H1 (cell line): ENCODE data around the gene SIGLEC10. TPM values are rescaled to one million over a fixed set of nuclear protein-coding genes. Genes with fewer than 3 reads are reported as not detected.

Experiments
- CTCF ChIA-PET: fragments of 300-600 bp; sonication (Branson Sonifier 250); formaldehyde crosslinking; loops from one replicate; lab custom pipeline; 2021; ENCODE audit not compliant: partially characterized antibody; lab: Charles Lee
- POLR2A ChIA-PET: fragments of 300-600 bp; sonication (Branson Sonifier 250); formaldehyde crosslinking; loops from one replicate; lab custom pipeline; 2021; ENCODE audit warnings: inconsistent platforms; ENCODE audit not compliant: partially characterized antibody; lab: Charles Lee
- DNase-seq, 2 experiments: peaks; one replicate each; pipeline versions ENCODE4 v3.0.0 to v3.0.0-alpha.2; 2010 to 2022; ENCODE audit warnings: low spot score in 2 of 2, low read depth in 1 of 2, mixed read lengths in 1 of 2
- FAIRE-seq: peaks from 2 replicates; lab custom pipeline; 2011; peaks lifted over from hg19 to GRCh38; lab: Jason Lieb, UNC
- H2AFZ ChIP-seq: 2 replicates; pipeline ENCODE4 v1.8.1; 2012; ENCODE audit warnings: low read length, inconsistent platforms
- H2AK5ac ChIP-seq: 2 replicates; pipeline ENCODE4 v1.6.1; 2013; ENCODE audit warnings: low read depth, low read length
- H2BK120ac ChIP-seq: replicated peaks from 2 replicates; pipeline ENCODE3; 2013; ENCODE audit warnings: low read depth, low read length, inconsistent platforms
- H2BK12ac ChIP-seq: 2 replicates; pipeline ENCODE4 v1.6.1; 2013; ENCODE audit warnings: low read depth, low read length
- H2BK15ac ChIP-seq: 2 replicates; pipeline ENCODE4 v1.6.1; 2013; ENCODE audit warnings: low read length
- H2BK20ac ChIP-seq: 2 replicates; pipeline ENCODE4 v1.6.1; 2013; ENCODE audit warnings: low read length
- H2BK5ac ChIP-seq: 2 replicates; pipeline ENCODE4 v1.6.1; 2013; ENCODE audit warnings: low read depth, low read length
- H3K14ac ChIP-seq: 2 replicates; pipeline ENCODE4 v1.6.1; 2013; ENCODE audit warnings: inconsistent platforms; ENCODE audit not compliant: insufficient read length
- H3K18ac ChIP-seq: 2 replicates; pipeline ENCODE4 v1.6.1; 2013; ENCODE audit warnings: low read length; ENCODE audit errors: extremely low read depth
- H3K23ac ChIP-seq: 2 replicates; pipeline ENCODE4 v1.6.1; 2013; ENCODE audit warnings: inconsistent platforms; ENCODE audit not compliant: insufficient read length
- H3K23me2 ChIP-seq: 2 replicates; pipeline ENCODE4 v1.6.1; 2013; ENCODE audit warnings: low read depth, low read length
- H3K27ac ChIP-seq: 2 replicates; pipeline ENCODE4 v1.6.1; 2011; ENCODE audit warnings: low read depth, low read length, inconsistent platforms
- H3K27me3 ChIP-seq, 4 experiments: replicated peaks in 1 of 4; 1 replicate in 1 of 4; 2 replicates in 3 of 4; pipeline versions ENCODE4 v1.6.1 to v1.8.1; 2011 to 2013; ENCODE audit warnings: low read length in 3 of 4, mild to moderate bottlenecking in 3 of 4, inconsistent platforms in 2 of 4, mixed read lengths in 2 of 4, moderate library complexity in 1 of 4; ENCODE audit not compliant: control insufficient read depth in 3 of 4, insufficient read depth in 3 of 4; ENCODE audit errors: extremely low read depth in 1 of 4
- H3K36me3 ChIP-seq, 4 experiments: 2 replicates each; pipeline versions ENCODE4 v1.6.1 to v1.8.1; 2011 to 2013; ENCODE audit warnings: mild to moderate bottlenecking in 4 of 4, low read length in 3 of 4, moderate library complexity in 2 of 4, control low read depth in 1 of 4, inconsistent platforms in 1 of 4; ENCODE audit not compliant: insufficient read depth in 4 of 4, control insufficient read depth in 2 of 4
- H3K4ac ChIP-seq: replicated peaks from 2 replicates; pipeline ENCODE3; 2013; ENCODE audit warnings: low read length, low read depth, mixed read lengths, inconsistent platforms; ENCODE audit not compliant: insufficient read length
- H3K4me1 ChIP-seq, 4 experiments: replicated peaks in 1 of 4; 1 replicate in 1 of 4; 2 replicates in 3 of 4; pipeline versions ENCODE4 v1.6.1 to v1.8.1; 2011 to 2013; ENCODE audit warnings: low read length in 3 of 4, inconsistent platforms in 2 of 4, mixed read lengths in 1 of 4; ENCODE audit not compliant: insufficient read depth in 4 of 4, control insufficient read depth in 3 of 4
- H3K4me2 ChIP-seq, 2 experiments: 2 replicates each; pipeline versions ENCODE4 v1.6.1 to v1.8.1; 2011 to 2013; ENCODE audit warnings: low read depth in 2 of 2, low read length in 2 of 2, control low read depth in 1 of 2, inconsistent platforms in 1 of 2, mild to moderate bottlenecking in 1 of 2; ENCODE audit not compliant: insufficient read depth in 1 of 2
- H3K4me3 ChIP-seq, 4 experiments: fragments of 200-600, 300-600 bp in 1 of 4; sonication (generic), shearing (Covaris generic), sonication (Bioruptor Twin) in 1 of 4; 2 replicates each; pipeline versions ENCODE4 v1.5.1 to v1.8.1; 2011 to 2016; ENCODE audit warnings: low read length in 4 of 4, low read depth in 3 of 4, control low read depth in 2 of 4, inconsistent platforms in 2 of 4, mild to moderate bottlenecking in 2 of 4, mixed read lengths in 1 of 4, moderate library complexity in 1 of 4; ENCODE audit not compliant: insufficient read depth in 2 of 4; ENCODE audit errors: extremely low read depth in 1 of 4
- H3K56ac ChIP-seq: replicated peaks from 2 replicates; pipeline ENCODE3; 2013; ENCODE audit warnings: low read depth, mild to moderate bottlenecking, mixed read lengths, low read length, inconsistent platforms; ENCODE audit not compliant: insufficient read length
- H3K79me1 ChIP-seq: 2 replicates; pipeline ENCODE4 v1.6.1; 2013; ENCODE audit warnings: low read depth, low read length, control low read depth
- H3K79me2 ChIP-seq, 2 experiments: 2 replicates each; pipeline versions ENCODE4 v1.6.1 to v1.8.1; 2012 to 2013; ENCODE audit warnings: low read length in 2 of 2, mild to moderate bottlenecking in 2 of 2, inconsistent platforms in 1 of 2; ENCODE audit not compliant: insufficient read depth in 2 of 2, control insufficient read depth in 1 of 2
- H3K9ac ChIP-seq, 4 experiments: replicated peaks in 1 of 4; 1 replicate in 1 of 4; 2 replicates in 3 of 4; pipeline versions ENCODE4 v1.6.1 to v1.8.1; 2011 to 2013; ENCODE audit warnings: low read depth in 3 of 4, low read length in 3 of 4, control low read depth in 2 of 4, mild to moderate bottlenecking in 2 of 4, moderate library complexity in 2 of 4, inconsistent platforms in 1 of 4; ENCODE audit errors: extremely low read depth in 1 of 4
- H3K9me3 ChIP-seq, 2 experiments: 2 replicates each; pipeline versions ENCODE4 v1.6.1 to v1.8.1; 2012 to 2013; ENCODE audit warnings: mild to moderate bottlenecking in 2 of 2, moderate library complexity in 2 of 2, control low read depth in 1 of 2, inconsistent platforms in 1 of 2, low read depth in 1 of 2, low read length in 1 of 2, mixed read lengths in 1 of 2; ENCODE audit not compliant: insufficient read depth in 2 of 2
- H4K20me1 ChIP-seq, 2 experiments: replicated peaks in 1 of 2; 2 replicates each; pipeline versions ENCODE3 to v1.8.1; 2011 to 2013; ENCODE audit warnings: inconsistent platforms in 2 of 2, low read length in 2 of 2, mild to moderate bottlenecking in 1 of 2; ENCODE audit not compliant: insufficient read depth in 2 of 2, control insufficient read depth in 1 of 2
- H4K5ac ChIP-seq: 2 replicates; pipeline ENCODE4 v1.6.1; 2013; ENCODE audit warnings: low read length, low read depth, mixed read lengths, inconsistent platforms; ENCODE audit not compliant: insufficient read length
- H4K8ac ChIP-seq: 2 replicates; pipeline ENCODE4 v1.8.0; 2013; ENCODE audit warnings: mild to moderate bottlenecking, moderate library complexity, low read length, inconsistent platforms; ENCODE audit not compliant: insufficient read depth; ENCODE audit errors: extremely low read depth
- H4K91ac ChIP-seq: replicated peaks from 2 replicates; pipeline ENCODE3; 2013; ENCODE audit warnings: low read length, mixed read lengths, inconsistent platforms; ENCODE audit not compliant: insufficient read length
- FOSL1 ChIP-seq: IDR thresholded peaks from 2 replicates; pipeline ENCODE4 v1.6.1; 2011; ENCODE audit warnings: mild to moderate bottlenecking, low read depth, low read length, moderate library complexity; ENCODE audit not compliant: insufficient read depth
- HDAC6 ChIP-seq: IDR thresholded peaks from one replicate; pipeline ENCODE4 v1.7.1; 2012; ENCODE audit warnings: low read depth, mild to moderate bottlenecking, inconsistent platforms, low read length, moderate library complexity
- NRF1 ChIP-seq: IDR thresholded peaks from 2 replicates; pipeline ENCODE4 v1.6.1; 2011; ENCODE audit warnings: mild to moderate bottlenecking, low read depth, low read length, improper control_type of control experiment
- RAD21 ChIP-seq, 2 experiments: IDR thresholded peaks in 1 of 2; conservative IDR thresholded peaks in 1 of 2; 2 replicates each; pipeline ENCODE4 v1.6.1; 2011; ENCODE audit warnings: low read depth in 2 of 2, low read length in 2 of 2, improper control_type of control experiment in 1 of 2, inconsistent platforms in 1 of 2, mild to moderate bottlenecking in 1 of 2, moderate library complexity in 1 of 2
- SIRT6 ChIP-seq: IDR thresholded peaks from one replicate; pipeline ENCODE4 v1.7.1; 2012; ENCODE audit warnings: low read length, inconsistent platforms
- TBP ChIP-seq: IDR thresholded peaks from 2 replicates; pipeline ENCODE4 v1.6.1; 2011; ENCODE audit warnings: low read depth, low read length, improper control_type of control experiment
- WGBS, 2 experiments: shearing (Covaris generic) in 1 of 2; methylation state at CpG; one replicate each; pipeline versions ENCODE4 v1.1.6 to v1.1.7; 2013 to 2015; ENCODE audit warnings: low lambda C conversion rate in 2 of 2, mixed read lengths in 2 of 2, inconsistent platforms in 1 of 2, low coverage in 1 of 2, missing lambda C conversion rate in 1 of 2; ENCODE audit not compliant: insufficient replicate concordance in 2 of 2, insufficient coverage in 1 of 2, insufficient read length in 1 of 2; ENCODE audit errors: extremely low coverage in 1 of 2, missing lambda C conversion rate in 1 of 2; 5-methylcytosine and 5-hydroxymethylcytosine counted together
- polyA plus RNA-seq, 7 experiments: library from polyadenylated mRNA; depleted of rRNA in 3 of 7; stranded (reverse) in 5 of 7; unstranded in 2 of 7; fragments of >200 nt in 5 of 7; fragments of 200-250 nt in 2 of 7; gene quantifications; 1 replicate in 5 of 7; 2 replicates in 1 of 7; 4 replicates in 1 of 7; pipeline versions ENCODE4 v1.2.1 to v1.2.3, GENCODE V29; 2011 to 2013; ENCODE audit warnings: missing spikeins in 2 of 7, mixed read lengths in 2 of 7
- total RNA-seq: library from RNA; stranded (reverse); fragmentation: NEBNext Ultra II Directional; extraction: Animal tissue kit (Norgen Biotek cat#: 25700); gene quantifications from 2 replicates; pipeline ENCODE4 v1.2.1, GENCODE V29; 2021

The SIGLEC10 gene
- total and polyA plus RNA-seq, 2 of the 8 experiments (the other 6 are each of a cell fraction or from before 2014, with no cell fraction given), result 0.06 TPM; not detected in 1

DNA sequence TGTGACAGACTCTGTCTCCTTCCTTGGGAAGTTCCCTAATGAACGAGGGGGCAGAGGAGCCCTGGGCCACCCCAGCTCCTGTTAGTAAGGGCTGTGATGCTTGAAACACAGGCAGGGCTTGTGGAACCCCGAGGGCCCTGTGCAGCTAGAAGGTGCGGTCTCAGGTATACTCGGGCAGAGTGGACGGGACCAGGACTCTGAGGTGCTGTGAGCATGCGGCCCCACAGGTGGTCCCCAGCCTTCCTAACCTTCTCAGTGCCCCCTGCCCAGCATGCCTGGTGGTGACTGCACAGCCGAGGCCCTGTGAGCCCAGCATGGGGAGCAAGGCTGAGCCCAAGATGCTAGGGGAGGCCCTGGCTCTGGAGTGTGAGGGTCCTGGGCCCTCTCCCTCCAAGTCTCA, 44.8 kb upstream of the SIGLEC10 start:
- no peak overlapping the region for H2BK5ac ChIP-seq
- no peak overlapping the region for H3K4me3 ChIP-seq
- no peaks in the 10 kb centered on the region for H3K79me2 ChIP-seq
- H2AK5ac ChIP-seq, result no peak overlapping the region
- H4K20me1 ChIP-seq, result no peaks in the 10 kb centered on the region
- H3K14ac ChIP-seq, result no peak overlapping the region
- no peak overlapping the region for H3K18ac ChIP-seq
- H3K4ac ChIP-seq, result no peak overlapping the region
- FAIRE-seq (no peak), DNase-seq (no peak)
- peaks cover 0 to 3% (median 0%) of the 10 kb centered on the region in 4 experiments; a peak in 1 of 7 replicates for H3K4me1 ChIP-seq
- no peak overlapping the region; the same call in 1 of the 2 replicates for H4K8ac ChIP-seq
- peaks cover 5% of the 10 kb centered on the region; the same call in 1 of the 2 replicates for H3K23me2 ChIP-seq
- H2BK15ac ChIP-seq, result no peak overlapping the region
- no peak overlapping the region for H3K56ac ChIP-seq
- H4K5ac ChIP-seq, result no peak overlapping the region
- ChIA-PET POLR2A (no interaction called here), CTCF (interaction anchor here (1.1 to 3.7 kb wide), 2 partner anchors 11 to 40 kb away, joined by 3 to 22 read pairs; no protein-coding TSS in a partner anchor)
- H2BK12ac ChIP-seq, result no peak overlapping the region
- H2BK120ac ChIP-seq, result no peak overlapping the region
- H4K91ac ChIP-seq, result no peak overlapping the region
- no peaks in the 10 kb centered on the region for H3K36me3 ChIP-seq
- TF ChIP-seq TBP (no peak), HDAC6 (no peak), SIRT6 (no peak), NRF1 (no peak), RAD21 (IDR thresholded peaks at IDR 0.05 in 1 of 2, conservative IDR thresholded peaks at IDR 0.05 in 1 of 2; ENCODE audit: low read depth in 2 of 2, low read length in 2 of 2) (no peak), FOSL1 (no peak)
- no peak overlapping the region for H2BK20ac ChIP-seq
- no peak overlapping the region for H3K23ac ChIP-seq
- H2AFZ ChIP-seq, result no peak overlapping the region
- no peak overlapping the region for H3K4me2 ChIP-seq
- 87% methylated on average over 7 of the region's 7 CpGs; no CpG with 5 or more reads in 1 of the 2 experiments for WGBS, 2 experiments
- no peaks in the 10 kb centered on the region for H3K27me3 ChIP-seq
- peaks cover 30 to 35% of the 10 kb centered on the region in 2 experiments; a peak in 3 of 4 replicates for H3K9me3 ChIP-seq
- H3K79me1 ChIP-seq, result no peaks in the 10 kb centered on the region
- H3K27ac ChIP-seq, result no peak overlapping the region
- H3K9ac ChIP-seq, result no peak overlapping the region
